ENCODE results near the gene ERN1. TPM values are rescaled to one million over a fixed set of nuclear protein-coding genes. Genes with fewer than 3 reads are reported as not detected.

ERN1 gene
- polyA plus RNA-seq, 3 donors from 2014 or later, result 30.7 to 52.9 (median 31.3) TPM

DNA sequence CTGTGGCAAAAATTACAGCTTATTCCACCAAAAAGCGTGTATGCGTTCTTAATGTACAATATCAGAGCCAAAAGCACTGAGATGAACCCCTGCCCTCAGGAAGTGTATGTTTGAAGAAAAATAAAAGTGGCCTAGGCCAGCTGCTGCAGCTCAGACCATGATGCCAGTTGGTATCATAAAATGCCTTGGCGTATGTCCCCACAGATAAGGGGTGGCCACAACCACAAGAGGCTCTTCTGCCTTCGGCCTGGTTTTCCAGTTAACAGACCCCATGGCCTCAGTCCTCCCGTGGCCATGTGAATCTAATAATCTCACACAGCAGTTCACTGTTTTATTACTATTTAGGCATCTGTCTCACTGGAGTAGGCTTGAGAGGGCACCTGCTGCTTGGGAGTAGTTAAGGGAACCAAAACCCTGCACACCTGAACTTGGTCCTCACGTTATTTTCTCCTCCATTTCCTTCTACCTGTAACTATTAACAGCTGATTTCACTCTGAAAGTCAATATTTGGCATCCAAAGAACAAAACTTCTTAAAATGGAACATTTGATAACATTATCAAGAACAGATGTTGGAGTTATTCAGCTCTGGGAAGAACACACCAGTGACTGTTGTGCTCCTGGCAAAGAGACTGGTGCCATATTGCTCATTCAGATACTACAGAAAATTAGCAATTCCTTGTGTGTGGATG, 34.8 kb upstream of the ERN1 start:
- peaks cover 0 to 1% (median 0%) of the 10 kb centered on the region in 3 donors for H3K27me3 Mint-ChIP-seq (ENCODE audit: low read depth in 3 of 3)
- H3K4me3 Mint-ChIP-seq, result no peak overlapping the region
- no peaks in the 10 kb centered on the region for H3K4me1 Mint-ChIP-seq
- no peak for DNase-seq
- no peaks in the 10 kb centered on the region for H3K9me3 Mint-ChIP-seq
- no peak overlapping the region for H3K27ac Mint-ChIP-seq
- peaks cover under 1 to 7% (median 5%) of the 10 kb centered on the region in 3 donors for H3K36me3 Mint-ChIP-seq

GRCh38 chr17:64163468-64163867, 33.5 kb upstream of the ERN1 start:
- Mint-ChIP-seq H3K27me3 (ENCODE audit: low read depth in 3 of 3) (peaks cover 0 to 1% (median 0%) of the 10 kb centered on the region in 3 donors), H3K27ac (no peak overlapping the region), H3K4me1 (no peaks in the 10 kb centered on the region), H3K4me3 (no peak overlapping the region), H3K36me3 (peaks cover 0 to 7% (median 5%) of the 10 kb centered on the region in 3 donors), H3K9me3 (no peaks in the 10 kb centered on the region)
- no peak for DNase-seq

DNA sequence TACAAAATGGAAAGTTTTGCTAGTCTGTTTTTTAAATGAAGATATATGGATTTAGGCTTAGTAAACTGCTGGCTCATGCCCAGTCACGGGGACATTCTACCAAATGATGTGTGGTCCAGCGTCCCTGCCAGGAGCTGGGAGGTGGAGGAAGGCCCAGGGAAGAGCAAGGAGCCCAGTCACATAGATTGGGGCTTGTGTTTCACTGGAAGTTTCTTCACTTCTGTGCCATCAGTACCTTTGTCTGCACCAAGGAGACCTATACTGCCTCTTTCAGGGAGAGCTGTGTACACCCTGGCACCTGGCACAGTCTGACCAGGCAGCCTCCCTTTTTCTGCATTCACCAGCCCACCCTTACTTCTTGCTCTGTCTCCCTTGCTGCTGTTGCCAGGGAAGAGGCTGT, 32.6 kb upstream of the ERN1 start:
- Mint-ChIP-seq H3K36me3 (peaks cover 5 to 7% (median 6%) of the 10 kb centered on the region in 3 donors), H3K27me3 (ENCODE audit: low read depth in 3 of 3) (peaks cover 0 to 1% (median 0%) of the 10 kb centered on the region in 3 donors), H3K4me3 (no peak overlapping the region), H3K27ac (no peak overlapping the region), H3K4me1 (no peaks in the 10 kb centered on the region), H3K9me3 (no peaks in the 10 kb centered on the region)
- no peak for DNase-seq

GRCh38 chr17:64161380-64162176, 31.6 kb upstream of the ERN1 start:
- Mint-ChIP-seq H3K36me3 (peaks cover 3 to 7% (median 5%) of the 10 kb centered on the region in 3 donors), H3K4me3 (no peak overlapping the region), H3K4me1 (no peaks in the 10 kb centered on the region), H3K27me3 (ENCODE audit: low read depth in 3 of 3) (peaks cover 0 to 1% (median 0%) of the 10 kb centered on the region in 3 donors), H3K27ac (no peak overlapping the region), H3K9me3 (no peaks in the 10 kb centered on the region)
- no peak for DNase-seq

DNA sequence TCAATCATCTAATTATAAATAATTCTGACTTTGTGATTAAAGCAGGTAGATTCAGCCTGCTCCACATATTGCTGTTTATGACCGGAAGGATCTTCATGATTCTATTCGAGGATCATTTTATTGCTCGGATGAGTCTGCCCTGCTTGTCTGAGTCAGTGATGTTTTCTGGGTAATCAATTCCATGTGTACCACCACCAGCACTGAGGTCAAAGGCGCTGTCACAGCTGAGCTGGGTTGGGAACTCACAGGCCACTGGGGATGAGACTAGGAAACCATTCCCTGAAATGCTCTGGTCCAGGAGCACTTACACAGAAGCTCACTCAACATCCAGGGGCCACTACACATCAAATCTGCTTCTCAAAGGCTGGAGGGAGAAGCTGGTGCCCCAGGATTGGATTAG, 30.4 kb upstream of the ERN1 start:
- Mint-ChIP-seq H3K4me3 (no peak overlapping the region), H3K9me3 (no peaks in the 10 kb centered on the region), H3K27ac (no peak overlapping the region), H3K4me1 (no peaks in the 10 kb centered on the region), H3K27me3 (ENCODE audit: low read depth in 3 of 3) (peaks cover 0 to 1% (median 0%) of the 10 kb centered on the region in 3 donors), H3K36me3 (peaks cover 2 to 7% (median 5%) of the 10 kb centered on the region in 3 donors)
- no peak for DNase-seq

GRCh38 chr17:64158831-64159590, 29.1 kb upstream of the ERN1 start:
- DNase-seq, result no peak
- Mint-ChIP-seq H3K4me1 (no peaks in the 10 kb centered on the region), H3K27ac (no peak overlapping the region), H3K27me3 (ENCODE audit: low read depth in 3 of 3) (peaks cover 0 to 1% (median 0%) of the 10 kb centered on the region in 3 donors), H3K4me3 (no peak overlapping the region), H3K9me3 (no peaks in the 10 kb centered on the region), H3K36me3 (peaks cover 5 to 11% (median 7%) of the 10 kb centered on the region in 3 donors)

DNA sequence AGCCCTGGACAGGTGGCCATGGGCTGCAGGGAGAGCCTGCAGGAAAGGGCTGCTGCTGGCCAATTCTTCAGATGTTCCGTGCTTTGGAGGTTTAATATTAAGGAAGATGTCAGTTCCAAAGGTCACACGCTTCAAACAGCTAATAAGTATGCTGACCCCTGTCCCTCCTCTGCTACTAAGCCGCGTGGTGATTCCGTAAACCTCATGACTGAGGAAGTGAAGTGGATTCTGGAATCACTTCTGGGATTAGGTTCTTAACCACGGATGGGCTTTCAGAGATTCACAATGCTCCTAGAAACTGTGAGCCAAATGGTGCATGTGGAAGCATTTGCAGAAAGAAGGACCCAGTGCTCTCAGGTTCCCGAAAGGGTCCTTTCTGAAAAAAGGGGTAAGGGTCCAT, 28.5 kb upstream of the ERN1 start:
- Mint-ChIP-seq H3K36me3 (peaks cover 5 to 11% (median 7%) of the 10 kb centered on the region in 3 donors), H3K4me3 (no peak overlapping the region), H3K4me1 (no peaks in the 10 kb centered on the region), H3K9me3 (no peaks in the 10 kb centered on the region), H3K27me3 (ENCODE audit: low read depth in 3 of 3) (no peaks in the 10 kb centered on the region), H3K27ac (no peak overlapping the region)
- DNase-seq, result no peak

DNA sequence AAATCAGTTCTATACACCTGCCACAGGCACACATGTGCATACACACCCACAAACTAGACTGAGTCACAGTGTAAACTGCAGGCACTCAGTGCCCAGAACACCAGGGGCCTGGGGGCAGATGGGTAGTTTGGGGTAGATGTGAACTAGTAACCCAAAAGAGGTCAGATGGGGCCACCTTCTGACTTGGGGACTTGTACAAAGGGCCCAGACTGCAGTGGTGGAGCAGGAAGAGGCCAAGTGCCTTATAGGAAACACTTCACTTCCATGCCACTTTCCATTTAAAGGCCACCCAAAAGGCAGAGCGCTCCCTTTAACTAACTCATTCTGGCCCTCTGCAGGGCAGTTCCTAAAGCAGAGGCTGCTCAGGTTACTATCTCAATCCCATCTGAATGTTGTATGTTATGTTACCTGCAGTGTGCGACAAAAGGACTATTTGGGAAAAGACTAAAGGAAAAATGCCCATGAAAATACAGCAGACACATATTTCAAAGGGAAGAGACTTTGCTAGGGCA, 27.8 kb upstream of the ERN1 start:
- DNase-seq, result no peak
- no peak overlapping the region for H3K27ac Mint-ChIP-seq
- no peak overlapping the region for H3K4me3 Mint-ChIP-seq
- H3K27me3 Mint-ChIP-seq (ENCODE audit: low read depth in 3 of 3), result no peaks in the 10 kb centered on the region
- H3K9me3 Mint-ChIP-seq, result no peaks in the 10 kb centered on the region
- no peaks in the 10 kb centered on the region for H3K4me1 Mint-ChIP-seq
- peaks cover 7 to 17% (median 11%) of the 10 kb centered on the region in 3 donors for H3K36me3 Mint-ChIP-seq

DNA sequence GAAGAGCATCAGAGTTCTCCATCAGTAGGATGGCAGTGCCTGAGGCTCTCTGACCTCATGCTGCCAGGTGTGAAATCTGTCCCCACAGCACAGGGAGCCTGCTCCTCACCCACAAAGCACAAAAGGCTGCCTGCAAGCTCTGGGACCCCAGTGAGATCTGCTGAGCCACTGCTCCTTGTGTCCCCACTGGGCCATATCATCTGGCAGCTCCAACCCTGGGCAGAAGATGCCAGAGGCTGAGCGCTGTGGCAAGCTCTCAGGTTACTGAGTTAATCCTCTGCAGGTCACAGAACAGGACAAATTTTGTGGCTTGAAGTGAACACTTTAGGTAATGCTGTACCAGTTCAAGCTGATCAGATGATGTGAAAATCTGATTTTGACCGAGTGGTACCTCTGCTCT, 26.7 kb upstream of the ERN1 start:
- no peaks in the 10 kb centered on the region for H3K9me3 Mint-ChIP-seq
- no peak for DNase-seq
- H3K27ac Mint-ChIP-seq, result no peak overlapping the region
- H3K4me3 Mint-ChIP-seq, result no peak overlapping the region
- H3K4me1 Mint-ChIP-seq, result no peaks in the 10 kb centered on the region
- H3K36me3 Mint-ChIP-seq, result peaks cover 13 to 26% (median 16%) of the 10 kb centered on the region in 3 donors
- H3K27me3 Mint-ChIP-seq (ENCODE audit: low read depth in 3 of 3), result no peaks in the 10 kb centered on the region

- peaks cover 13 to 30% (median 20%) of the 10 kb centered on the region in 3 donors for H3K36me3 Mint-ChIP-seq
- H3K4me1 Mint-ChIP-seq, result no peaks in the 10 kb centered on the region
Measured at GRCh38 chr17:64155751-64156544, 26.0 kb upstream of the ERN1 start.

DNA sequence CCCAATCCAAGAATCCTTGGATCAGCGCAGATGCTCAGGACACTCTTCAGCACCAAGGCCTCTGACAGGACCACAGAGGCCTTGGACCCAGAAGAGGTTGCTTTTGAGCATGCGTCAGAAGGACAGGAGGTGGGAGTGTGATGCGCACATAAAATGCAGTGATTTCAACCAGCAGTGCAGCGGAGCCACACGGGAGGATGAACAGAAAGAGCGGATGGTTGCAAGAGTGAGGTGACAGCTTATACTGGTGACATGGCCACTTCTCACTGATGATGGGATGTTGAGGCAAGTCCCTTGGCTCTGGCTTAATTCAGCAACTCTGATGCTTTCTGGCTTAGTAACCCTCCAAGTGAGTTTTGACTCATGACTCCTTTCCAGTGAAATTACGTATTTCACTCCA, 25.2 kb upstream of the ERN1 start:
- H3K36me3 Mint-ChIP-seq, result peaks cover 13 to 34% (median 16%) of the 10 kb centered on the region in 3 donors
- no peak overlapping the region for H3K27ac Mint-ChIP-seq
- H3K9me3 Mint-ChIP-seq, result no peaks in the 10 kb centered on the region
- no peak for DNase-seq
- no peaks in the 10 kb centered on the region for H3K27me3 Mint-ChIP-seq (ENCODE audit: low read depth in 3 of 3)
- H3K4me1 Mint-ChIP-seq, result no peaks in the 10 kb centered on the region
- no peak overlapping the region for H3K4me3 Mint-ChIP-seq

More at GRCh38 chr17:64155751-64156544, 26.0 kb upstream of the ERN1 start:
- Mint-ChIP-seq H3K27ac (no peak overlapping the region), H3K9me3 (no peaks in the 10 kb centered on the region), H3K4me3 (no peak overlapping the region), H3K27me3 (ENCODE audit: low read depth in 3 of 3) (no peaks in the 10 kb centered on the region)
- no peak for DNase-seq

DNA sequence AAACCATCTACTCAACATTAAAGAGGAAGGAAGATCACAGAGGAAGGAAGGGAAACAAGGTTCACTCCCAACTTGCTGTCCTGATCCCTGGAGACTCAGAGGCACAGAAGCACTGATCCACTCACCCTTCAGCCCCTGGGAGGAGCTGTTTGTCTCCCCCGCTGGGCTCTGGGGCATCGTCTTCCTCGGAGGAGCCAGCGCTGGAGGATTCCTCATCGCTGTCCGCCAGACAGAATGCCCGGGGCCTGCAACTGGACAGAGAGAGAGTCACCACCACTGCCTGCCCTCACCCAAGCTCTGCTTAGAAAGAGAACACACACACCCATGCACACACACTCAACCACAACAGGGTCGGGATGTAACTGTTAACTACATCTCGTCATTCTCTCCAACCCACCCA, 24.8 kb upstream of the ERN1 start:
- Mint-ChIP-seq H3K36me3 (peaks cover 13 to 34% (median 15%) of the 10 kb centered on the region in 3 donors), H3K27ac (no peak overlapping the region), H3K4me3 (no peak overlapping the region), H3K4me1 (no peaks in the 10 kb centered on the region), H3K9me3 (no peaks in the 10 kb centered on the region), H3K27me3 (ENCODE audit: low read depth in 3 of 3) (no peaks in the 10 kb centered on the region)
- DNase-seq, result no peak

DNA sequence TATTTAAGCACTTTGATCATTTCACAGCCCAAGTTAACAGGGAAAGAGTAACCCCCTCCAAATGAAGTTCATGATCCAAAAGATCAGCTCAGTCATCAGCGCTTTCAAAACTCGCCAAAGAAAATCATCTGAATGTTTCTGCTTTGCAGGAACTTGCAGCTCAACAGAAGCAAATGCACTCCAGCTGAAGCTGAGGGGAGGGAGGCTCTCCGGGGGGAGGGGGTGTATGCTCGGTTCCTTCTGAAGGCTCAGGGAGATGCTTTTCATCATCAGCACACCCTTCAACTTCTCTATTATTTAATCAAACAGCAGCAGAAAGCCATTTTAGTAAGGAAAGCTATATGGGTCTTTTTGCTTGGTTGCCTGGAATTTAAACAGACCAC, 24.4 kb upstream of the ERN1 start:
- no peaks in the 10 kb centered on the region for H3K27me3 Mint-ChIP-seq (ENCODE audit: low read depth in 3 of 3)
- no peaks in the 10 kb centered on the region for H3K4me1 Mint-ChIP-seq
- H3K4me3 Mint-ChIP-seq, result no peak overlapping the region
- H3K36me3 Mint-ChIP-seq, result peaks cover 13 to 34% (median 15%) of the 10 kb centered on the region in 3 donors
- DNase-seq, result no peak
- no peaks in the 10 kb centered on the region for H3K9me3 Mint-ChIP-seq
- no peak overlapping the region for H3K27ac Mint-ChIP-seq
